Gastroesophageal sphincter (tissue), 3 donors: ENCODE results near the gene LSM6.

ENCODE experiments used
- CTCF ChIP-seq, 4 experiments: fragments of 200-600 bp in 2 of 4; fragments of 450-650 bp in 2 of 4; sonication (generic) in 1 of 4; IDR thresholded peaks; one replicate each; pipeline ENCODE4 v1.5.1; 2017 to 2019; ENCODE audit warnings: antibody characterized with exemption in 4 of 4, mild to moderate bottlenecking in 2 of 4, moderate library complexity in 2 of 4
- EP300 ChIP-seq: sonication (generic); formaldehyde crosslinking; IDR thresholded peaks from one replicate; pipeline ENCODE4 v1.6.1; 2017; ENCODE audit warnings: antibody characterized with exemption, mild to moderate bottlenecking
- POLR2A ChIP-seq, 2 donors: fragments of 450-650 bp; IDR thresholded peaks; one replicate each; pipeline ENCODE4 v1.6.1; 2017; ENCODE audit warnings: antibody characterized with exemption in 2 of 2, mild to moderate bottlenecking in 2 of 2, moderate library complexity in 1 of 2
- POLR2AphosphoS5 ChIP-seq: sonication (generic); formaldehyde crosslinking; IDR thresholded peaks from one replicate; pipeline ENCODE4 v1.6.1; 2017; ENCODE audit warnings: antibody characterized with exemption

GRCh38 chr4:146148021-146148420, 27.5 kb upstream of the LSM6 start:
- TF ChIP-seq CTCF (IDR thresholded peaks at IDR 0.05) = no peak
- no peak for TF ChIP-seq POLR2AphosphoS5
- TF ChIP-seq EP300 = no peak
- TF ChIP-seq POLR2A (IDR thresholded peaks at IDR 0.05) = no peak
